Forelimb muscle (tissue), 1 donor: ENCODE data around the gene PDIA6. TPM values are rescaled to one million over a fixed set of nuclear protein-coding genes. Genes with fewer than 3 reads are reported as not detected.

Experiments used
- DNase-seq: peaks from one replicate; pipeline ENCODE4 v3.0.0-alpha.2; 2013; ENCODE audit warnings: low read depth
- polyA plus RNA-seq: library from polyadenylated mRNA; unstranded; fragments of 120-200 nt; gene quantifications from one replicate; pipeline ENCODE4 v1.2.1, GENCODE V29; 2013; ENCODE audit not compliant: insufficient read length

The PDIA6 gene
- polyA plus RNA-seq, 1 donor, result 111 TPM

DNA sequence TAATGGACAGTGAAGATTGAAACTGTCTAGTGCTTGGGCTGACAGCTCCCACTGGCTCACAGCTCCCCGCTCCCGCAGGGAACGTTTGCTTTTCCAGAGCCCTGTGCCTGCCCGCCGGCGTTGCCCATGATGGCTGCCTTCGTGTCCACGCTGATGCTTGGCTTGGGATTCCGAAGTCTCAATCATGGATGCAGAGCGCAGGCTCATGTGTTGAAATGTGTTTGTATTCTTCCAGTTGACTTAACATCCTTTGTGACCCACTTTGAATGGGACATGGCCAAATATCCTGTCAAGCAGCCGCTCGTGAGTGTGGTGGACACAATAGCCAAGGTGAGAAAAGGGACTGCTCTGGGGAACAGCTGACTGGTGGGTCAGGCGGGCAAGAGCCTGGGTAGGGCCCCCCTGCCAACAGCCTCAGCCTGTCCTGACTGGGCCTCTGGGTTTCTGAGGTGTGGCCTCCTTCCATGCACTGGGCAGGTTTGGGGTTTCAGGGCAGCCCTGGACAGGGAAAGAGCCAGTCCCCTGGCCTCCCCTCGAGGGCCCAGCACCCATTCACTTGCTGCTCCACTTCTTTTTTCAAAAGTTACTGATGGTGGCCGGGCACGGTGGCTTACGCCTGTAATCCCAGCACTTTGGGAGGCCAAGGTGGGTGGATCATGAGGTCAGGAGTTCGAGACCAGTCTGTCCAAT, 48.3 kb downstream of the PDIA6 start:
- no peak for DNase-seq

- no peak for DNase-seq
Observed at GRCh38 chr2:10763461-10763800, 49.2 kb downstream of the PDIA6 start.

DNA sequence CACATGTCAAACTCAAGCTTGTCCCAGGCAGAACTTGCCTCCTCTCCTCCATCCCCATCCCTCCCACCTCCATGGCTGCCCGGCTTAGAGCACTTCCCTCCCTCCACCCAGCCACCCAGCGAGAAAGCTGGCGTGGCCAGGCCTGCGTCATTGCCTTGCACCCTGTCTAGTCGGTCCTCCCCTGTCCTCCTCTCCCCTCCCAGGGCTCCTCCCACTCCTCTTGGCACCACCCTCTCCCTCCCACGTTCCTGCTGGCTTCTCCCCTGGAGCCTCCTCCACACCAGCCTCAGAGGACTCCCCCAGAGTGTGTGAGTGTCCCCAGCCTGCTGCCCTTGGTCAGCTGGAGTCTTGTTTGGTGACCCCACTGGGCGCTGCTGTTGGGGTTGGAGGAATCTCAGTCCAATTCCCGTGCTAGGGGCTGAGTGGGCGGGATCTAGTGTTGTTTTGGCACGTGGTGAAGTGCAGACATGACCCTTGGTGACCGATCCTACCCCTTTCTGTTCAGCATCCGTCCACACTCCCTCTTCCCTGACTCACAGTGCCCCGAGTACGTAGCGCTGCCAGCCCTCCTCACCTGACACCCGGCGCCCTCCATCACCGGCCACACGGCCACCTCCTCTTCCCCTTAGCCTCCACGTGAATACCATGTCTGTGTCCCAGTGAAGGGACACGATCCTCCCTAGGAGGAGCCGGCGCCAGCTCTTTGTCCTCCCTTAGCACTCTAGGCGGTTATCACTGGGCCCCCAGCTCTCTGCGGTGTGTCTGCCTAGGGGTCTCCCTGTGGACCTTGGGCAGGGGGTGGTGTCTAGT, 49.7 kb downstream of the PDIA6 start:
- no peak for DNase-seq

- no peak for DNase-seq
Observed at GRCh38 chr2:10761591-10761990, 51.0 kb downstream of the PDIA6 start.

DNA sequence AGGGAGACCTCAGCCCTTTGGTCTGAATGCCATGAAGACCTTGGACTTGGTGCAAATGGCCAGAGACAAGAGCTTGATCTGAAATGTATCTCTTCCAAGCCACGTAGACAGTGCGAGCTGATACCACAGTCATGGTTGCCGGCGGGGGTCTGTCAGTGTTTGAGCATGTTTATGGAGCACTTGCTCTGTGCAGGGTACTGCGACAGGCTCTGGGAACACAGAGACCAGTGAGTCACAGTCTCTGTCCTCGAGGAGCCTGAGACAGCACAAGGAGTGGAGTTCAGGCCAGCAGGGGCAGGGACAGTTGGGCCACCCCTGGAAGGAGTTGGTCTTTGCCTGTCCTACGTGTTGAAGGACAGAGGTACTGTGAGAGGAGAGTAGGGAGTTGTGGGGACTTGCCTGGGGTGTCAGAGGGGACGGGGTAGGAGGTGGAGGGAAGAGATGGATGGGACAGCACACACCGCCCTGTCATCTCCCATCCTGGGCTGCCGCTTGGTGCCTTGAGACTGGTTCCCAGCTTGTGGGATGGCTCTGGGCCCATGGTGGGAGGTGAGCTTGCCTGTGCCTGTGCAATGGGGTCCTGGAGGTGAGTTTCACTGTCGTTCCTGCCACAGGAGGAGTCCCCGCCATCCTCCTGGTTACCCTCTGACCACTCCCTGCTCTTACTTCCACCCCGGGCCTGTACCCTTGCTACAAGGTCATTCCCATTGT, 51.6 kb downstream of the PDIA6 start:
- no peak for DNase-seq

GRCh38 chr2:10759151-10759714, 53.4 kb downstream of the PDIA6 start:
- no peak for DNase-seq

- DNase-seq, result no peak
Observed at GRCh38 chr2:10757814-10758286, 54.7 kb downstream of the PDIA6 start.

DNA sequence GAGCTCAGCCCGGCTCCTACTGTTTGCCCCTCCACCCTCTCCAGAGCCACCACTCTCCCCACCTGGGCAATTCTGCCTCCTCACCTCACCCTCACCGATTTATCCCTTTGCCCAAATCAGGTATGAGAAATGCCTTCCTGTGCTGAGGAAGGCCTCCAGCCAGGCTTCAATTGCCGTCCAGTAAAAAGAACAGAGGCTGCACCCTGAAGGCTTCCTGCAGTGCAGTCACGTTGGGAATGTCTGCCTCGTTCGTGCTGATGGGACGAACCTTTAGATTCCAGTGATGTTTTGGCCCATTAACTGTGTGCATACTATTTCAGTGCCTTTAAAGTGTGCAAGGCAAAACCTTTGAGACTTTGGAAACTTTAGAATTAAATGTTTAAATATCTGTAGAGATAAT, 57.0 kb downstream of the PDIA6 start:
- no peak for DNase-seq

- DNase-seq, result no peak
Observed at GRCh38 chr2:10753876-10754275, 58.7 kb downstream of the PDIA6 start.

- DNase-seq, result no peak
Observed at GRCh38 chr2:10753156-10753555, 59.4 kb downstream of the PDIA6 start.

DNA sequence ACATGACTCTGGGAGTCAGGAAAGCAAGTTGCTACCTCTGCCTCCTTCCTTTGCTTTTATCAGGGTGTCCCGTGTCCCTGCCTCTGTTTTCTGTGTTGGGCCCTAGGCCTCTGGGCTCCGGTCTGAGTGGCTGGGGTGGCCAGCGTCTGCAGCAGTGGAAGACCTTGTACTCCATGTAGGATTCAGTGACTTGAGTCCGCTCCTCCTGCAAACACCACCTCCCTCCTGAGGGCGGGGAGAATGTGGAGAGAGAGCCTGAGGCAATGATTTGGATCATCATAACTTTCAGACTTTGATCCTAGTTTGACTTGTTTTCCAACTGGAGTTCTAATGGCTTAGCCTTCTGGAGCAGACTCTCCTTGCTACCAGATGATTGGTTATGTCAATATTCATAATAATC, 60.3 kb downstream of the PDIA6 start:
- DNase-seq, result no peak

- DNase-seq, result no peak
Observed at GRCh38 chr2:10750610-10751009, 62.0 kb downstream of the PDIA6 start.

DNA sequence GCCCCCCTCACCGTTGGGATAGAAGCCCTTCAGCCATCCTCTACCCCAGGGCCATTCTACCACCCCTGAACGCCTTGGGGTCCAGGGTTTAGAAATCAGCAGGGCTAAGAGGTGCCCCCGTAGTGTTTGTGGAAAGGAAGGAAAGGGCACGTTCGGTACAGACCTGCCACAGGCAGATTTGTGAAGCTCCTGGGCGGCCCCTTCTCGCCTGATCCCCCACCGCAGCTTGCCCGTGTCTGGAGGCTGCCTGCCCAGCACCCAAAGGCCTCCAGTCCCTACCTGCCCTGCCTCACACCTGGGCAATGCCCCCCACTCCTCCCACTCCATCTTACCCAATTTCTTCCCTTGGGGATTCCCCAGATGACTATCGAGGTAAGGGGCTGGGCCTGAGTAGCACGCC, 69.9 kb downstream of the PDIA6 start:
- no peak for DNase-seq

DNA sequence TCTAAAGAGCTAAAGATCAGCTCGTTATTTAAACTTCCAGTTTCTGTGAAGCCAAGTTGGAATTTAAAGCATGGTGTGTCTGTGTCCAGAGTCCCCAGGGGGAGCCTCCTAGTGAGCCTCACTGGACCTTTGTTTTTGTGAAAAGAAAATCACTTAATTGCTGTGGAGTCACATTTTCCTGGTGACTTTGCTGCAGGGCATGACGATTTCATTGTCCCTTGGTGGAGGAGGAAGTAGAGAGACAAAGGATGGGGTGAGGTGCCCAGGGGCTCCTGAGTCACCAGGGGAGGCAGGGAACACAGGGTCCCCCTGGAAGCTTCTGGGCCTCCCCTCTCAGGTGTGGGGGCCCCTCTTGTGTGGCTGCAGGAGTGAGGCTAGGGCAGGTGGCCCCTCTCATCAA, 71.4 kb downstream of the PDIA6 start:
- DNase-seq, result no peak

DNA sequence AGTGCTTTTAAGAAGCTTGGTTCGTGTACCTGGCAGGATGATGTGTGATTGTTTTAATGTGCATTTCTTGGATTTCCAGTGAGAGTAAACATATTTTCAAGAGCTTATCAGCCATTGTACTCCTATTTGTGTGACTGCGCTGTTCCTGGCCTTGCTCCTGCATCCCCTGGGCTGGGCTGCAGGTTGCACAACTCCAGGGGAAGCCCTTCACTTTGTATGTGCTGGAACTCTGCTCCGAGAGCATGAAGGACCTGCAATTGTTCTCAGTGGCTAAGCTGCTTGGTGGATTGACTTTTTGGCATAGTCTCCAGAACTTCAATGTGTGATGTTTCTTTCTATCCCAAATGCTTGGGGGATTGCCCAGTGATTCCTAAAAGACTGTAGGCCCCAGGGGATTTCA, 72.4 kb downstream of the PDIA6 start:
- DNase-seq, result no peak

DNA sequence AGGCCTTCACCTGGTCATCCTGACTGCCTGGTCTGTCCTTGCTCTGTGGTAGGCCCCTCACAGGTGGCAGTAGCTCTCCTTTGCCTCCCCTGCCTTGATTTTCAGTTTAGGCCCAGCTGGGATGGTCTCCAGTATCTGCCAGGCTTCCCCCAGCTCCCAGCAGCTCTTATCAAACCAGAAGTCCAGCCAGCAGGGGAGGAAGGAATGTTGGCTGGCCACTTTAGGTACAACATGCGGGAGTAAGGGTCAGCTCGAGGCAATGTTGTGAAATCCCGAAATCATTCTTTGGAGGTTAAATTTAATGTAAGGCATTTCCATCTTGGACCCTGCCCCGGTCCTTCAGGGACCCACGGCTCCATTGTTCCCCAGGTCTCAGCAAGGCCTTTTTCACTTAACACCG, 74.4 kb downstream of the PDIA6 start:
- DNase-seq, result no peak

GRCh38 chr2:10733980-10734379, 78.6 kb downstream of the PDIA6 start:
- DNase-seq, result no peak

- no peak for DNase-seq
Observed at GRCh38 chr2:10733566-10733925, 79.0 kb downstream of the PDIA6 start.
